Stimulated activated CD8-positive, alpha-beta memory T cell treated with anti-CD3 and anti-CD28 coated beads, Interleukin-4, amount 100 ng/mL, for 24 hours (primary cell): ENCODE data around the gene SRSF1.
A peak's percentile ranks its signal among the peaks of the same experiment; 100 is the strongest.
"Not testable (repeated sequence)": the region's sequence is repeated elsewhere in the genome, so short reads cannot be mapped to it uniquely, and the experiment has no call there.

Experiments used
- DNase-seq: peaks from one replicate; pipeline ENCODE4 v3.0.0-alpha.2; 2020; ENCODE audit warnings: low read depth

Gene SRSF1

GRCh38 chr17:57965521-57966160 is 41.4 kb downstream of the SRSF1 start:
- DNase-seq, result no peak

GRCh38 chr17:57963149-57963511 is 43.9 kb downstream of the SRSF1 start:
- no peak for DNase-seq

- no peak for DNase-seq
Observed at GRCh38 chr17:57962279-57963148, 44.5 kb downstream of the SRSF1 start.

GRCh38 chr17:57959929-57960328 is 47.1 kb downstream of the SRSF1 start:
- no peak for DNase-seq

- DNase-seq, result not testable (repeated sequence)
Observed at GRCh38 chr17:57958391-57958790, 48.7 kb downstream of the SRSF1 start.

GRCh38 chr17:57957886-57958285 is 49.2 kb downstream of the SRSF1 start:
- DNase-seq, result no peak

GRCh38 chr17:57957120-57957850 is 49.8 kb downstream of the SRSF1 start:
- no peak for DNase-seq

- DNase-seq, result peak; percentile 23
Observed at GRCh38 chr17:57956291-57957119, 50.5 kb downstream of the SRSF1 start.

- peak; percentile 53 for DNase-seq
Observed at GRCh38 chr17:57955183-57955931, 51.7 kb downstream of the SRSF1 start, which contains the start of gene CUEDC1. CUEDC1 (minus strand) TSS chr17:57955412; CDS start chr17:57885564, 69,848 bp downstream.

- no peak for DNase-seq
Observed at GRCh38 chr17:57954397-57955182, 52.5 kb downstream of the SRSF1 start.

GRCh38 chr17:57953705-57954396 is 53.2 kb downstream of the SRSF1 start:
- DNase-seq, result no peak
